HG03097 (cell line): ENCODE results near the gene SH3TC1.

Experiments used
- ATAC-seq: cut with Tn5 transposase; IDR thresholded peaks from one replicate; pipeline ENCODE4 v1.9.1; 2021; ENCODE audit not compliant: unreplicated experiment, low FRiP score

Gene SH3TC1

DNA sequence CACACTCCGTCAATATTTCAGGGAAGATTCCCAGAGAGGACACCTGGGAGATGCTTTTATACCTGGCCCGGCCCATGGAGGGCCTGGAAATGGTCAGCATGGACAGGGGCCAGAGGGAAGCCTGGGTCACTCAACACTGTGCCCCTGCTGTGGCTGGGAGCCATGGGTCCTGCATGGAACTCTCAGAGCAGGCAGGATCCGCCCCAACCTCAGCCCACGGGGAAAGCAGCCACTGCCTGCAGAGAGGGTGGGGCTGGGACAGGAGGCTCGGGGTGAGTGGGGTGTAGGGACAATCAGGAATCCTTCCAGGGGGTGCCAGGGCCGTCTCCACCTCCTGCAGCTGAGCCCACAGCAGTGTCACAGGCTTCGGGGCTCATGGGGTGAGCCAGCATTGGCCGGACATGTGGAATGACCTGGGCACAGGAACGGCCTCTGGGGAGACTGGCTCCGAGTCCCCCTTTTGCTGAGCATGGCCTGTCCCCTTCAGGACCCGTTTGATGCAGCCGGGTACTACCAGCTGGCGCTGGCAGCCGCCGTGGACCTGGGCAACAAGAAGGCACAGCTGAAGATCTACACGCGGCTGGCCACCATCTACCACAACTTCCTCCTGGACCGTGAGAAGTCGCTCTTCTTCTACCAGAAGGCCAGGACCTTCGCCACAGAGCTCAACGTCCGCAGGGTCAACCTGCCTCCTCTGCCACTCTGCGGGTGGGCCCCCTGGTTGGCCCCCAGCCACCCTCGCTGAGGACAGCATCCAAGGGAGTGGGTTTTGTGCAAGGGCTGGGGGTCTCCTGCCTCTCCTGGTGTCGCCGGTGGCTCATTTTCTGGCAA, 41.3 kb downstream of the SH3TC1 start:
- no peak for ATAC-seq

- ATAC-seq, result no peak
Observed at GRCh38 chr4:8241211-8241779, 42.2 kb downstream of the SH3TC1 start.

GRCh38 chr4:8241895-8242696, 43.0 kb downstream of the SH3TC1 start:
- peak; percentile 68 for ATAC-seq

DNA sequence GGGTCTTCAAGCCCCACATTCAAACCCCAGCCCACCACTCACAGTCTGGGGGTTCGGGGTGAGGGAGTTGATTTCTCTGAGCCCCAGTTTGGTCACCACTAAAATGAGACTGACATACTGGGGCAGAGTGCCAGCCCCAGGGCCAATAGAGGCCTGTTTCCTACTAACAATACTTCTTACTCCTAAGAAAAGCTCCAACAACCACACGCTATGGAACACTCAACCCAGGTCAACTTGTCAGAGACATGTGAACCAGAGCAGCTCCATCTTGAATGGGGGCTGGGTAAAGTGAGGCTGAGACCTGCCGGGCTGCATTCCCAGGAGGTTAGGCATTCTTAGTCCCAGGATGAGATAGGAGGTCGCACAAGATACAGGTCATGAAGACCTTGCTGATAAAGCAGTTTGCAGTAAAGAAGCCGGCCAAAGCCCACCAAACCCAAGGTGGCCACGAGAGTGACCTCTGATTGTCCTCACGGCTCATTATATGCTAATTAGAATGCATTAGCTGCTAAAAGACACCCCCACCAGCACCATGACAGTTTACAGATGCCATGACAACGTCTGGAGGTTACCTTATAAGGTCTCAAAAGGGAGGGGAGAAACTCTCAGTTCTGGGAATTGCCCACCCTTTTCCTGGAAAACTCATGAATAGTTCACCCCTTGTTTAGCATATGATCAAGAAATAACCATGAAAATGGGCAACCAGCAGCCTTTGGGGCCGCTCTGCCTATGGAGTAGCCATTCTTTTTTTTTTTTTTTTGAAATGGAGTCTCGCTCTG, 43.9 kb downstream of the SH3TC1 start:
- no peak for ATAC-seq

GRCh38 chr4:8244001-8244757, 45.1 kb downstream of the SH3TC1 start:
- no peak for ATAC-seq

GRCh38 chr4:8244931-8245460, 45.9 kb downstream of the SH3TC1 start:
- no peak for ATAC-seq

- ATAC-seq, result no peak
Observed at GRCh38 chr4:8245884-8246833, 47.1 kb downstream of the SH3TC1 start.

- ATAC-seq, result no peak
Observed at GRCh38 chr4:8247047-8247930, 48.2 kb downstream of the SH3TC1 start.

DNA sequence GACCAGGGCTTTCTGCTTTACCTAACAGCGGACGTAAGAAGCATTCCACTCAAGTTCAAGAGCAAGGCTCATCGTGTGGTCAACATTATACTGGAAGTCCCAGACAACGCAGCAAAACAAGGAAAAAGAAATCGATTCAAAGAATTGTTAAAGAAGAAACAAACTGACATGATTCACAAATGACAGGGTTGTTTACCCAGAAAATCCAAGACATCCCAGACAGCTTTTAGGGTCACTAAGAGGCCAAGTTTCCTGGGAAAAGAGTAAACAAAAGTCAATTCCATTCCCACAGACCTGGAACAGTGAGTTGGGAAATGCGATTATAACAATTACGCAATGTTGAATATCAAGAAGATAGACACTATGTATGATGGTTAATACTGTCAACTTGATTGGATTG, 49.0 kb downstream of the SH3TC1 start:
- ATAC-seq, result no peak

- ATAC-seq, result no peak
Observed at GRCh38 chr4:8250227-8250626, 51.1 kb downstream of the SH3TC1 start.

GRCh38 chr4:8250637-8251036, 51.5 kb downstream of the SH3TC1 start:
- no peak for ATAC-seq

GRCh38 chr4:8251110-8251883, 52.2 kb downstream of the SH3TC1 start:
- ATAC-seq, result no peak

DNA sequence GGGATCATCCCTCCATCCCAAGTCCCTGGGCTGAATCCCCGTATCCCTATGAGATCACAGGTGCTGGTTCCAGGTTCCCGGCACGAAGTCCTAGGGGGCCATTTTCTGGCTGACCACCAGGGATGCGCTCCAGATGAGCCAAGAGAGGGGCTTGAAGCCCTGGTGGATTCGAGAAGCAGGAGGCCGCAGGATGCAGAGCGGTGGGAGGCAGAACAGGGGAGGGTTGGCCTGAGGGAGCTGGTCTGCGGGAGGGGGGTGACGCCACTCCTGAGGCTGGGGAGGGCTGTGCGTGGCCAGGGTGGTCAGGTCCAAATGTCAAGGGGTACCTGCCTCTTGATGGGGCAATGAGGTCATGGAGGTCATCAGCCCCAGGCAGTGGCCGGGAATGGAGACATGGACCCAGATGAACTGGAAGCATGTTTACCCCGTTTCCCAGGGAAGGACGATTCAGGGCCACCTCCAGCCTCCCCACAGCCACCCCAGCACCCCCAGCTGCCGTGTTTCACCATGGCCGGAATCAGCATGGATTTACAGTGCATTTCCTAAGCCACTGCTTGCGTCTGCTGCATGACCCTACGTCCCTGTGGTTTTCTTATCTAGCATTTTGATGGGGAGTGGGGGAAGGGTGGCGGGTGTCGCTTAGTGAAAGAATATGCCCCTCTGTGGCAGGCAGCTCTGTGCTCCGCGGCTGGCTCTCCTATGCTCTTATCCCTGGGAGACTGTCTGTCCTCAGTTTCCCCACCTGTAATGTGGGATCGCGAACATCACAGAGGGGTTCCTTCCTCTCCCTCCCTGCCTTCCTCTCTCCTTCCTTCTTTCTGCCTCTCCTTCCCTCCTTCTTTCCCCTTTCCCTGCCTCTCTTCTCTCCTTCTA, 53.4 kb downstream of the SH3TC1 start:
- ATAC-seq, result no peak

GRCh38 chr4:8254076-8254475, 55.0 kb downstream of the SH3TC1 start:
- ATAC-seq, result no peak

- no peak for ATAC-seq
Observed at GRCh38 chr4:8255698-8256441, 56.8 kb downstream of the SH3TC1 start.
